Natural killer cell treated with Interleukin-12 subunit alpha and Interleukin-12 subunit beta and Interleukin-15 and Interleukin-18, amount 100 ng/mL, for 72 hours (primary cell): Measurements from ENCODE around the gene PNPLA5. TPM values are rescaled to one million over a fixed set of nuclear protein-coding genes. Genes with fewer than 3 reads are reported as not detected.

ENCODE experiments used
- ATAC-seq, 2 donors: fragments of 150-1000 bp; cut with Tn5 transposase in 1 of 2; sonication (Bioruptor Pico), chemical (Tn5 transposase) in 1 of 2; 2 replicates each; pipeline ENCODE4 v1.10.0; 2021
- DNase-seq: peaks from one replicate; pipeline ENCODE4 v3.0.0; 2022; ENCODE audit warnings: low spot score
- H3K27ac Mint-ChIP-seq, 2 donors: 1 replicate in 1 of 2; 2 replicates in 1 of 2; pipeline ENCODE4 v1.8.0; 2022; ENCODE audit warnings: mixed read lengths in 2 of 2, mild to moderate bottlenecking in 1 of 2, moderate library complexity in 1 of 2
- H3K27me3 Mint-ChIP-seq, 2 donors: 1 replicate in 1 of 2; 2 replicates in 1 of 2; pipeline ENCODE4 v1.8.0; 2022; ENCODE audit warnings: mixed read lengths in 2 of 2
- H3K36me3 Mint-ChIP-seq: one replicate; pipeline ENCODE4 v1.8.0; 2022; ENCODE audit warnings: mixed read lengths
- H3K4me1 Mint-ChIP-seq, 2 donors: 1 replicate in 1 of 2; 2 replicates in 1 of 2; pipeline ENCODE4 v1.8.0; 2022; ENCODE audit warnings: low read depth in 2 of 2, mixed read lengths in 2 of 2, mild to moderate bottlenecking in 1 of 2
- H3K4me3 Mint-ChIP-seq: one replicate; pipeline ENCODE4 v1.8.0; 2022; ENCODE audit warnings: mixed read lengths
- H3K9me3 Mint-ChIP-seq: 2 replicates; pipeline ENCODE4 v1.8.0; 2022; ENCODE audit warnings: mixed read lengths
- total RNA-seq, 2 donors: library from RNA; stranded (reverse); gene quantifications; one replicate each; pipeline ENCODE4 v1.2.3, GENCODE V29; 2022

Gene PNPLA5
- total RNA-seq = not detected

GRCh38 chr22:43891360-43892182 lies at the start of gene PNPLA5:
TSS of gene PNPLA5 (minus strand) at chr22:43892013. CDS start at chr22:43891880, 133 bp downstream.
- ATAC-seq (no peak), DNase-seq (no peak)
- H3K9me3 Mint-ChIP-seq = no peaks in the 10 kb centered on the region
- no peaks in the 10 kb centered on the region for H3K36me3 Mint-ChIP-seq
- no peaks in the 10 kb centered on the region for H3K4me1 Mint-ChIP-seq
- no peak within 1 kb of the TSS for H3K27ac Mint-ChIP-seq
- H3K4me3 Mint-ChIP-seq = no peak within 1 kb of the TSS
- H3K27me3 Mint-ChIP-seq = peaks cover 19 to 36% of the 10 kb centered on the region in 2 donors

- no peaks in the 10 kb centered on the region for H3K4me1 Mint-ChIP-seq
- H3K36me3 Mint-ChIP-seq = no peaks in the 10 kb centered on the region
- H3K4me3 Mint-ChIP-seq = no peak overlapping the region
- no peaks in the 10 kb centered on the region for H3K9me3 Mint-ChIP-seq
- H3K27me3 Mint-ChIP-seq = peaks cover 18 to 34% of the 10 kb centered on the region in 2 donors
- no peak overlapping the region for H3K27ac Mint-ChIP-seq
- ATAC-seq (no peak), DNase-seq (no peak)
These were observed 49.6 kb upstream of the PNPLA5 start for GRCh38 chr22:43941449-43941848.

- no peaks in the 10 kb centered on the region for H3K4me1 Mint-ChIP-seq
- no peaks in the 10 kb centered on the region for H3K36me3 Mint-ChIP-seq
- DNase-seq (no peak), ATAC-seq (no peak)
- no peak overlapping the region for H3K27ac Mint-ChIP-seq
- no peak overlapping the region for H3K4me3 Mint-ChIP-seq
- H3K9me3 Mint-ChIP-seq = no peaks in the 10 kb centered on the region
- peaks cover 0 to 17% of the 10 kb centered on the region in 2 donors for H3K27me3 Mint-ChIP-seq
These were observed 40.0 kb upstream of the PNPLA5 start for GRCh38 chr22:43931771-43932170.

GRCh38 chr22:43928908-43929307 lies 37.1 kb upstream of the PNPLA5 start:
- Mint-ChIP-seq H3K27me3 (peaks cover 0 to 8% of the 10 kb centered on the region in 2 donors), H3K4me3 (no peak overlapping the region), H3K27ac (no peak overlapping the region)

GRCh38 chr22:43928468-43928867 lies 36.7 kb upstream of the PNPLA5 start:
- no peaks in the 10 kb centered on the region for H3K36me3 Mint-ChIP-seq
- no peaks in the 10 kb centered on the region for H3K9me3 Mint-ChIP-seq
- H3K27me3 Mint-ChIP-seq = peaks cover 0 to 6% of the 10 kb centered on the region in 2 donors
- H3K4me3 Mint-ChIP-seq = no peak overlapping the region
- no peak overlapping the region for H3K27ac Mint-ChIP-seq
- H3K4me1 Mint-ChIP-seq = no peaks in the 10 kb centered on the region
- no peak for ATAC-seq
- no peak for DNase-seq

More at GRCh38 chr22:43928908-43929307, 37.1 kb upstream of the PNPLA5 start:
- no peaks in the 10 kb centered on the region for H3K4me1 Mint-ChIP-seq
- no peaks in the 10 kb centered on the region for H3K9me3 Mint-ChIP-seq
- no peaks in the 10 kb centered on the region for H3K36me3 Mint-ChIP-seq
- DNase-seq (no peak), ATAC-seq (no peak)

- no peaks in the 10 kb centered on the region for H3K9me3 Mint-ChIP-seq
- no peaks in the 10 kb centered on the region for H3K36me3 Mint-ChIP-seq
- no peak overlapping the region for H3K4me3 Mint-ChIP-seq
- ATAC-seq (no peak), DNase-seq (no peak)
- peaks cover 0 to 3% of the 10 kb centered on the region in 2 donors for H3K27me3 Mint-ChIP-seq
- no peak overlapping the region for H3K27ac Mint-ChIP-seq
- peaks cover 4 to 6% of the 10 kb centered on the region in 2 donors for H3K4me1 Mint-ChIP-seq
These were observed 34.5 kb upstream of the PNPLA5 start for GRCh38 chr22:43926349-43926710.

- H3K27ac Mint-ChIP-seq = no peak overlapping the region
- ATAC-seq = no peak
- DNase-seq = no peak
- H3K27me3 Mint-ChIP-seq = peaks cover 5 to 6% of the 10 kb centered on the region in 2 donors
- peaks cover 4 to 6% of the 10 kb centered on the region in 2 donors for H3K4me1 Mint-ChIP-seq
- no peak overlapping the region for H3K4me3 Mint-ChIP-seq
- no peaks in the 10 kb centered on the region for H3K36me3 Mint-ChIP-seq
- H3K9me3 Mint-ChIP-seq = no peaks in the 10 kb centered on the region
These were observed 33.9 kb upstream of the PNPLA5 start for GRCh38 chr22:43925433-43926348.

- DNase-seq (no peak), ATAC-seq (no peak)
- H3K9me3 Mint-ChIP-seq = no peaks in the 10 kb centered on the region
- peaks cover 3 to 7% of the 10 kb centered on the region in 2 donors for H3K27me3 Mint-ChIP-seq
- H3K4me3 Mint-ChIP-seq = peak overlapping the region; percentile 49
- no peak overlapping the region for H3K27ac Mint-ChIP-seq
- H3K4me1 Mint-ChIP-seq = peaks cover 4 to 6% of the 10 kb centered on the region in 2 donors
- H3K36me3 Mint-ChIP-seq = no peaks in the 10 kb centered on the region
These were observed 33.1 kb upstream of the PNPLA5 start for GRCh38 chr22:43924877-43925276.

- DNase-seq (peak; percentile 88), ATAC-seq (peak; percentile 95 to 96)
- Mint-ChIP-seq H3K4me1 (peaks cover 4 to 6% of the 10 kb centered on the region in 2 donors), H3K27ac (peak within 1 kb of the TSS in 1 of 2 donors; percentile 34), H3K27me3 (peaks cover 5 to 7% of the 10 kb centered on the region in 2 donors), H3K36me3 (no peaks in the 10 kb centered on the region), H3K9me3 (no peaks in the 10 kb centered on the region), H3K4me3 (peak within 1 kb of the TSS; percentile 74)
These were observed 32.0 kb upstream of the PNPLA5 start, which contains the start of gene PNPLA3 for GRCh38 chr22:43923631-43924464. TSS of gene PNPLA3 (plus strand) at chr22:43923805. CDS start at chr22:43923912, 107 bp downstream.

- DNase-seq (no peak), ATAC-seq (no peak)
- H3K36me3 Mint-ChIP-seq = no peaks in the 10 kb centered on the region
- no peaks in the 10 kb centered on the region for H3K9me3 Mint-ChIP-seq
- H3K27ac Mint-ChIP-seq = peak overlapping the region in 1 of 2 donors; percentile 34
- H3K27me3 Mint-ChIP-seq = peaks cover 5 to 7% of the 10 kb centered on the region in 2 donors
- peak overlapping the region; percentile 74 for H3K4me3 Mint-ChIP-seq
- peaks cover 4 to 6% of the 10 kb centered on the region in 2 donors for H3K4me1 Mint-ChIP-seq
These were observed 31.4 kb upstream of the PNPLA5 start for GRCh38 chr22:43923191-43923590.

GRCh38 chr22:43922123-43922522 lies 30.3 kb upstream of the PNPLA5 start:
- ATAC-seq (no peak), DNase-seq (no peak)
- peaks cover 7 to 12% of the 10 kb centered on the region in 2 donors for H3K27me3 Mint-ChIP-seq
- no peaks in the 10 kb centered on the region for H3K36me3 Mint-ChIP-seq
- no peaks in the 10 kb centered on the region for H3K9me3 Mint-ChIP-seq
- peaks cover 4 to 6% of the 10 kb centered on the region in 2 donors for H3K4me1 Mint-ChIP-seq
- H3K4me3 Mint-ChIP-seq = no peak overlapping the region
- no peak overlapping the region for H3K27ac Mint-ChIP-seq

GRCh38 chr22:43921370-43921769 lies 29.6 kb upstream of the PNPLA5 start:
- H3K4me3 Mint-ChIP-seq = no peak overlapping the region
- H3K27me3 Mint-ChIP-seq = peaks cover 7 to 12% of the 10 kb centered on the region in 2 donors
- DNase-seq = no peak
- peaks cover 4 to 6% of the 10 kb centered on the region in 2 donors for H3K4me1 Mint-ChIP-seq
- H3K9me3 Mint-ChIP-seq = no peaks in the 10 kb centered on the region
- ATAC-seq = no peak
- H3K36me3 Mint-ChIP-seq = no peaks in the 10 kb centered on the region
- no peak overlapping the region for H3K27ac Mint-ChIP-seq
